Pancreas (tissue), 10 donors: ENCODE measurements around the gene RASA1. TPM values are rescaled to one million over a fixed set of nuclear protein-coding genes. Genes with fewer than 3 reads are reported as not detected.
"Not testable (repeated sequence)": the region's sequence is repeated elsewhere in the genome, so short reads cannot be mapped to it uniquely, and the experiment has no call there.

Source experiments
- ATAC-seq, 4 donors: fragments of 200-7000 bp; cut with Tn5 transposase; one replicate each; pipeline versions ENCODE4 v1.8.0 to v1.9.1; 2020; ENCODE audit warnings: mild to moderate bottlenecking in 4 of 4, moderate library complexity in 4 of 4
- DNase-seq, 6 donors: peaks; one replicate each; pipeline ENCODE4 v3.0.0-alpha.2; 2020
- FAIRE-seq: peaks from 2 replicates; lab custom pipeline; 2012; peaks lifted over from hg19 to GRCh38; lab: Jason Lieb, UNC
- H3K27ac ChIP-seq, 4 donors: fragments of 200-600 bp; sonication (generic); 1 replicate in 3 of 4; 2 replicates in 1 of 4; pipeline versions ENCODE4 v1.5.0 to v1.8.0; 2020
- H3K27me3 ChIP-seq, 4 donors: fragments of 200-600 bp; one replicate each; pipeline ENCODE4 v1.8.0; 2021
- H3K36me3 ChIP-seq, 3 donors: fragments of 200-600 bp; sonication (generic) in 1 of 3; one replicate each; pipeline versions ENCODE4 v1.5.0 to v1.8.0; 2020 to 2021
- H3K4me1 ChIP-seq, 3 donors: fragments of 200-600 bp; one replicate each; pipeline ENCODE4 v1.8.0; 2021
- H3K4me3 ChIP-seq, 4 donors: fragments of 200-600 bp; sonication (generic) in 2 of 4; one replicate each; pipeline versions ENCODE4 v1.5.0 to v1.8.0; 2020 to 2021
- H3K9me3 ChIP-seq, 4 donors: fragments of 200-600 bp; one replicate each; pipeline ENCODE4 v1.8.0; 2021
- CTCF ChIP-seq, 4 donors: fragments of 200-600 bp; sonication (generic) in 3 of 4; IDR thresholded peaks; one replicate each; pipeline versions ENCODE4 v1.5.0 to v1.8.0; 2021; ENCODE audit warnings: antibody characterized with exemption in 4 of 4
- WGBS, 2 donors: extraction: QIAGEN DNeasy Blood & Tissue Kit; methylation state at CpG; one replicate each; pipeline ENCODE4 v1.1.7; 2013; 5-methylcytosine and 5-hydroxymethylcytosine counted together
- intact Hi-C, 3 donors: fragments of 100-400 bp; cut with DNase I; formaldehyde crosslinking; loops; one replicate each; pipeline versions ENCODE4 v1.11.1 to v1.14.2; 2022
- polyA plus RNA-seq, 2 donors: library from polyadenylated mRNA; stranded (reverse); fragments of 200-250 nt; gene quantifications; one replicate each; pipeline ENCODE4 v1.2.3, GENCODE V29; 2013
- total RNA-seq, 6 donors: library from RNA; stranded (reverse); fragmentation: NEBNext Ultra II Directional in 4 of 6; extraction: Animal tissue kit (Norgen Biotek cat#: 25700) in 4 of 6; gene quantifications; one replicate each; pipeline versions ENCODE4 v1.2.1 to v1.2.4, GENCODE V29; 2021 to 2023
- donor health status: healthy with polysubstance abuse.
- donor health status: DM: no; HTN: no; CAD: no; lungs with moderate emphysema.
- donor health status: DM: no; HTN: no; CAD: no.
- donor health status: control.
- donor health status: control.
- donor health status: Bipolar disorder and iron deficiency.
- donor health status: DM: yes; HTN: yes; CAD: no.
- donor health status: DM: no; HTN: no; CAD: no.
- donor health status: DM: no; HTN: no; CAD: no.
- donor health status: DM: yes; HTN: yes; CAD: no.

Gene RASA1
- total and polyA plus RNA-seq, 8 donors, result 5.2 to 17.7 (median 9.9) TPM

GRCh38 chr5:87278590-87279100, 11.0 kb downstream of the RASA1 start:
- Histone ChIP-seq H3K36me3 (no peaks in the 10 kb centered on the region), H3K4me1 (peaks cover 0 to 4% (median 0%) of the 10 kb centered on the region in 3 donors), H3K4me3 (no peak overlapping the region), H3K9me3 (no peaks in the 10 kb centered on the region), H3K27me3 (no peaks in the 10 kb centered on the region), H3K27ac (no peak overlapping the region)
- 97 to 98% methylated on average over 4 of the region's 4 CpGs for WGBS, 2 donors
- TF ChIP-seq CTCF (IDR thresholded peaks at IDR 0.05), result no peak
- no peak for FAIRE-seq
- ATAC-seq, result peak in 1 of 4 donors; percentile 12
- no peak for DNase-seq
- intact Hi-C loops, result no loop called here

GRCh38 chr5:87282269-87282668, 14.6 kb downstream of the RASA1 start:
- H3K36me3 ChIP-seq, result no peaks in the 10 kb centered on the region
- intact Hi-C loops, result no loop called here
- DNase-seq (no peak), FAIRE-seq (no peak), ATAC-seq (no peak)
- H3K4me1 ChIP-seq, result no peaks in the 10 kb centered on the region
- H3K27ac ChIP-seq, result no peak overlapping the region
- no peak overlapping the region for H3K4me3 ChIP-seq
- 79 to 86% methylated on average over 2 of the region's 2 CpGs for WGBS, 2 donors
- H3K27me3 ChIP-seq, result no peaks in the 10 kb centered on the region
- no peak for TF ChIP-seq CTCF (IDR thresholded peaks at IDR 0.05)
- H3K9me3 ChIP-seq, result no peaks in the 10 kb centered on the region

GRCh38 chr5:87287266-87287665, 19.6 kb downstream of the RASA1 start:
- H3K27ac ChIP-seq, ATAC-seq, H3K9me3 ChIP-seq, H3K27me3 ChIP-seq, H3K36me3 ChIP-seq, DNase-seq, intact Hi-C loops, H3K4me3 ChIP-seq, H3K4me1 ChIP-seq: not testable (repeated sequence)
- 92 to 96% methylated on average over 4 of the region's 4 CpGs for WGBS, 2 donors
- FAIRE-seq, result peak; percentile 98

GRCh38 chr5:87298692-87299362, 31.1 kb downstream of the RASA1 start:
- H3K4me1 ChIP-seq, result peaks cover 4 to 16% (median 12%) of the 10 kb centered on the region in 3 donors
- 84 to 88% methylated on average over 5 of the region's 5 CpGs for WGBS, 2 donors
- H3K27ac ChIP-seq, result peak overlapping the region in 1 of 4 donors; percentile 59
- FAIRE-seq (no peak), DNase-seq (no peak), ATAC-seq (peak in 2 of 4 donors; percentile 42 to 56)
- H3K4me3 ChIP-seq, result no peak overlapping the region
- no peaks in the 10 kb centered on the region for H3K27me3 ChIP-seq
- TF ChIP-seq CTCF (IDR thresholded peaks at IDR 0.05), result no peak
- H3K36me3 ChIP-seq, result no peaks in the 10 kb centered on the region
- peaks cover 0 to 3% (median 0%) of the 10 kb centered on the region in 4 donors for H3K9me3 ChIP-seq
- intact Hi-C loops, result no loop called here

GRCh38 chr5:87300176-87300575, 32.5 kb downstream of the RASA1 start:
- Histone ChIP-seq H3K27ac (no peak overlapping the region), H3K27me3 (no peaks in the 10 kb centered on the region), H3K9me3 (peaks cover 0 to 3% (median 0%) of the 10 kb centered on the region in 4 donors), H3K4me1 (peaks cover 0 to 9% (median 5%) of the 10 kb centered on the region in 3 donors), H3K4me3 (no peak overlapping the region), H3K36me3 (peaks cover 0 to 4% (median 0%) of the 10 kb centered on the region in 3 donors)
- intact Hi-C loops, result no loop called here
- DNase-seq, result no peak
- 96 to 97% methylated on average over 6 of the region's 6 CpGs for WGBS, 2 donors
- FAIRE-seq, result no peak
- TF ChIP-seq CTCF (IDR thresholded peaks at IDR 0.05), result no peak
- ATAC-seq, result no peak
